Measurements from ENCODE around the gene IREB2. TPM values are rescaled to one million over a fixed set of nuclear protein-coding genes. Genes with fewer than 3 reads are reported as not detected.

Gene IREB2
- total and polyA plus RNA-seq, 2 of the 13 experiments (the other 11 are each of a cell fraction or from before 2014, with no cell fraction given): 24.2 to 30.4 TPM

DNA sequence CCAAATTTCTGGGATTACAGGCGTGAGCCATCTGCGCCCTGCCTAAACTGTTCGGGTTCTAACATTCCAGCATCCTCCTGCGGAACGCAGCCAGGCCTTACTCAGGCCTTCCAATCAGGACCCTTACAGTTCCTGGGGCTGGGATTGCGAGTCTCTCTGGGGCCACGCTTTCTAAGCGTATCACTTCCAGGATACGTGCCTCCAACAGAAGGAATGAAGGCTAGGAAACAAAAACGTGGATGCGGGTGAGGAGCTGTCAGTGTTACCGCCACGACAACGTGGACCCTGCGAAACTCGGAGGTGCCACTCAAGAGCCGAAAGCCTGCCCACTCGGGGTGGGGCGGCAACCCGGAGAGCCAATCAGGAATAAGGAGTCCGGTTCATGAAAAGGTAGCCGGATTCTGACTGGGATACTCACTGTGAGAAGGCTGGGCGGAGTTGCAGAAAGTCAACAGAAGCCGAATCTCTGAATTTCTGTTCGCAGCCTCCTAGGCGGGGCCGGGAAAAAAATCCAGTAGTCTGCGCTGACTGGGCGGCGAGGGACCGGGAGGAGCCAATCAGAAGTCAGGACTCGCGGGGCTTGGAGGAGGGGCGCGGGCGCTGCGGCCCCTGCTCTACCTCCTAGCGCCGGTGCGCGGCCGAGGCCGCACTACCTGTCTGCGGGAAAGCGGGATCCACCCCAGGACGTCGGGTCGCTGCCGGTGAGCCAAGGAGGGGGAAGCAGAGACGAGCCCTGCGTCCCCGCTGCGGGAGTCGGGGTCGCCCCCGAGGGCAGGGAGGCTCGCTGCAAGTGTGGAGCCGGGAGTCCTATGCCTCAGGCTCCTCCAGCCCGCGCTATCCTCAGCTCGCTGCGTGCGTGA lies 69.2 kb downstream of the IREB2 start, which contains the start of gene HYKK (continued):
- TF ChIP-seq TBP (CRISPR knock-in tag; IDR thresholded peaks at IDR 0.05) (no peak), POLR2A (IDR thresholded peaks at IDR 0.05; ENCODE audit: insufficient read depth in 1 of 2, low read depth in 2 of 2, low read length in 2 of 2) (peak; percentile 49 to 82), HNRNPL (IDR thresholded peaks at IDR 0.05; ENCODE audit: low read depth, low read length) (no peak), NRL (CRISPR knock-in tag; IDR thresholded peaks at IDR 0.05; ENCODE audit: borderline replicate concordance) (no peak; the same call in 1 of the 2 replicates), ZBTB7B (CRISPR knock-in tag; IDR thresholded peaks at IDR 0.05) (peak; percentile 45; the same call in 1 of the 2 replicates), ZNF883 (CRISPR knock-in tag; IDR thresholded peaks at IDR 0.05; ENCODE audit: not compliant biosample characterization) (no peak), NFE2L2 (IDR thresholded peaks at IDR 0.05; ENCODE audit: low read length) (no peak), PLRG1 (conservative IDR thresholded peaks at IDR 0.05) (no peak), MED13 (CRISPR knock-in tag; IDR thresholded peaks at IDR 0.05) (no peak), ZNF460 (CRISPR knock-in tag; IDR thresholded peaks at IDR 0.05; ENCODE audit: borderline replicate concordance) (no peak), CENPX (CRISPR knock-in tag; IDR thresholded peaks at IDR 0.05) (no peak), SP1 (IDR thresholded peaks at IDR 0.05) (no peak), SP1 (CRISPR knock-in tag; IDR thresholded peaks at IDR 0.05) (peak; percentile 72), RFXAP (CRISPR knock-in tag; IDR thresholded peaks at IDR 0.05; ENCODE audit: borderline replicate concordance) (peak; percentile 80), ELF3 (CRISPR knock-in tag; IDR thresholded peaks at IDR 0.05) (0 out of 2 replicates have a peak, but pooled peaks have one; percentile 10)
- TF ChIP-seq, protein P1, sequence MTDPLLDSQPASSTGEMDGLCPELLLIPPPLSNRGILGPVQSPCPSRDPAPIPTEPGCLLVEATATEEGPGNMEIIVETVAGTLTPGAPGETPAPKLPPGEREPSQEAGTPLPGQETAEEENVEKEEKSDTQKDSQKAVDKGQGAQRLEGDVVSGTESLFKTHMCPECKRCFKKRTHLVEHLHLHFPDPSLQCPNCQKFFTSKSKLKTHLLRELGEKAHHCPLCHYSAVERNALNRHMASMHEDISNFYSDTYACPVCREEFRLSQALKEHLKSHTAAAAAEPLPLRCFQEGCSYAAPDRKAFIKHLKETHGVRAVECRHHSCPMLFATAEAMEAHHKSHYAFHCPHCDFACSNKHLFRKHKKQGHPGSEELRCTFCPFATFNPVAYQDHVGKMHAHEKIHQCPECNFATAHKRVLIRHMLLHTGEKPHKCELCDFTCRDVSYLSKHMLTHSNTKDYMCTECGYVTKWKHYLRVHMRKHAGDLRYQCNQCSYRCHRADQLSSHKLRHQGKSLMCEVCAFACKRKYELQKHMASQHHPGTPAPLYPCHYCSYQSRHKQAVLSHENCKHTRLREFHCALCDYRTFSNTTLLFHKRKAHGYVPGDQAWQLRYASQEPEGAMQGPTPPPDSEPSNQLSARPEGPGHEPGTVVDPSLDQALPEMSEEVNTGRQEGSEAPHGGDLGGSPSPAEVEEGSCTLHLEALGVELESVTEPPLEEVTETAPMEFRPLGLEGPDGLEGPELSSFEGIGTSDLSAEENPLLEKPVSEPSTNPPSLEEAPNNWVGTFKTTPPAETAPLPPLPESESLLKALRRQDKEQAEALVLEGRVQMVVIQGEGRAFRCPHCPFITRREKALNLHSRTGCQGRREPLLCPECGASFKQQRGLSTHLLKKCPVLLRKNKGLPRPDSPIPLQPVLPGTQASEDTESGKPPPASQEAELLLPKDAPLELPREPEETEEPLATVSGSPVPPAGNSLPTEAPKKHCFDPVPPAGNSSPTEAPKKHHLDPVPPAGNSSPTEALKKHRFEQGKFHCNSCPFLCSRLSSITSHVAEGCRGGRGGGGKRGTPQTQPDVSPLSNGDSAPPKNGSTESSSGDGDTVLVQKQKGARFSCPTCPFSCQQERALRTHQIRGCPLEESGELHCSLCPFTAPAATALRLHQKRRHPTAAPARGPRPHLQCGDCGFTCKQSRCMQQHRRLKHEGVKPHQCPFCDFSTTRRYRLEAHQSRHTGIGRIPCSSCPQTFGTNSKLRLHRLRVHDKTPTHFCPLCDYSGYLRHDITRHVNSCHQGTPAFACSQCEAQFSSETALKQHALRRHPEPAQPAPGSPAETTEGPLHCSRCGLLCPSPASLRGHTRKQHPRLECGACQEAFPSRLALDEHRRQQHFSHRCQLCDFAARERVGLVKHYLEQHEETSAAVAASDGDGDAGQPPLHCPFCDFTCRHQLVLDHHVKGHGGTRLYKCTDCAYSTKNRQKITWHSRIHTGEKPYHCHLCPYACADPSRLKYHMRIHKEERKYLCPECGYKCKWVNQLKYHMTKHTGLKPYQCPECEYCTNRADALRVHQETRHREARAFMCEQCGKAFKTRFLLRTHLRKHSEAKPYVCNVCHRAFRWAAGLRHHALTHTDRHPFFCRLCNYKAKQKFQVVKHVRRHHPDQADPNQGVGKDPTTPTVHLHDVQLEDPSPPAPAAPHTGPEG (CRISPR knock-in tag; IDR thresholded peaks at IDR 0.05): peak; percentile 81; the same call in 1 of the 2 replicates
- TF ChIP-seq, protein P2, sequence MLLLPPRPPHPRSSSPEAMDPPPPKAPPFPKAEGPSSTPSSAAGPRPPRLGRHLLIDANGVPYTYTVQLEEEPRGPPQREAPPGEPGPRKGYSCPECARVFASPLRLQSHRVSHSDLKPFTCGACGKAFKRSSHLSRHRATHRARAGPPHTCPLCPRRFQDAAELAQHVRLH (CRISPR knock-in tag; IDR thresholded peaks at IDR 0.05; ENCODE audit: borderline replicate concordance, low read depth): 0 out of 2 replicates have a peak, but pooled peaks have one; percentile 37
- TF ChIP-seq, protein P3, sequence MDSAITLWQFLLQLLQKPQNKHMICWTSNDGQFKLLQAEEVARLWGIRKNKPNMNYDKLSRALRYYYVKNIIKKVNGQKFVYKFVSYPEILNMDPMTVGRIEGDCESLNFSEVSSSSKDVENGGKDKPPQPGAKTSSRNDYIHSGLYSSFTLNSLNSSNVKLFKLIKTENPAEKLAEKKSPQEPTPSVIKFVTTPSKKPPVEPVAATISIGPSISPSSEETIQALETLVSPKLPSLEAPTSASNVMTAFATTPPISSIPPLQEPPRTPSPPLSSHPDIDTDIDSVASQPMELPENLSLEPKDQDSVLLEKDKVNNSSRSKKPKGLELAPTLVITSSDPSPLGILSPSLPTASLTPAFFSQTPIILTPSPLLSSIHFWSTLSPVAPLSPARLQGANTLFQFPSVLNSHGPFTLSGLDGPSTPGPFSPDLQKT (CRISPR knock-in tag; IDR thresholded peaks at IDR 0.05; ENCODE audit: borderline replicate concordance): no peak
- TF ChIP-seq, protein P4, sequence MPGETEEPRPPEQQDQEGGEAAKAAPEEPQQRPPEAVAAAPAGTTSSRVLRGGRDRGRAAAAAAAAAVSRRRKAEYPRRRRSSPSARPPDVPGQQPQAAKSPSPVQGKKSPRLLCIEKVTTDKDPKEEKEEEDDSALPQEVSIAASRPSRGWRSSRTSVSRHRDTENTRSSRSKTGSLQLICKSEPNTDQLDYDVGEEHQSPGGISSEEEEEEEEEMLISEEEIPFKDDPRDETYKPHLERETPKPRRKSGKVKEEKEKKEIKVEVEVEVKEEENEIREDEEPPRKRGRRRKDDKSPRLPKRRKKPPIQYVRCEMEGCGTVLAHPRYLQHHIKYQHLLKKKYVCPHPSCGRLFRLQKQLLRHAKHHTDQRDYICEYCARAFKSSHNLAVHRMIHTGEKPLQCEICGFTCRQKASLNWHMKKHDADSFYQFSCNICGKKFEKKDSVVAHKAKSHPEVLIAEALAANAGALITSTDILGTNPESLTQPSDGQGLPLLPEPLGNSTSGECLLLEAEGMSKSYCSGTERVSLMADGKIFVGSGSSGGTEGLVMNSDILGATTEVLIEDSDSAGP (CRISPR knock-in tag; IDR thresholded peaks at IDR 0.05; ENCODE audit: borderline replicate concordance): peak; percentile 77; the same call in 1 of the 2 replicates
- TF ChIP-seq, protein P5, sequence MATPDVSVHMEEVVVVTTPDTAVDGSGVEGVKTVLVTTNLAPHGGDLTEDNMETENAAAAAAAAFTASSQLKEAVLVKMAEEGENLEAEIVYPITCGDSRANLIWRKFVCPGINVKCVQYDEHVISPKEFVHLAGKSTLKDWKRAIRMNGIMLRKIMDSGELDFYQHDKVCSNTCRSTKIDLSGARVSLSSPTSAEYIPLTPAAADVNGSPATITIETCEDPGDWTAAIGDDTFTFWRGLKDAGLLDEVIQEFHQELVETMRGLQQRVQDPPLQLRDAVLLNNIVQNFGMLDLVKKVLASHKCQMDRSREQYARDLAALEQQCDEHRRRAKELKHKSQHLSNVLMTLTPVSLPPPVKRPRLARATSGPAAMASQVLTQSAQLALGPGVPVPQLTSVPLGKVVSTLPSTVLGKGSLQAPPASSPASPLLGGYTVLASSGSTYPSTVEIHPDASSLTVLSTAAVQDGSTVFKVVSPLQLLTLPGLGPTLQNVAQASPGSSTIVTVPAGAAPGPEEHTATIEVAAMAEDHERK (CRISPR knock-in tag; IDR thresholded peaks at IDR 0.05; ENCODE audit: low read depth): no peak

Data from HepG2 (cell line).